ENCODE measurements around the gene CDC25B.
"Not testable (repeated sequence)": the region's sequence is repeated elsewhere in the genome, so short reads cannot be mapped to it uniquely, and the experiment has no call there.

The CDC25B gene

GRCh38 chr20:3785240-3786125, 10.6 kb upstream of the CDC25B start:
- no peak for DNase-seq (ENCODE audit: low read depth)

GRCh38 chr20:3786126-3786484, 10.0 kb upstream of the CDC25B start:
- H3K4me3 ChIP-seq (ENCODE audit: low read depth, low read length), result peak overlapping the region; percentile 82
- no peak for TF ChIP-seq CTCF (IDR thresholded peaks at IDR 0.05; ENCODE audit: insufficient read depth, low read depth, low read length, missing control alignments)
- DNase-seq (ENCODE audit: low read depth), result peak; percentile 73

More at GRCh38 chr20:3785240-3786125, 10.6 kb upstream of the CDC25B start:
- H3K4me3 ChIP-seq (ENCODE audit: low read depth, low read length), result peak overlapping the region; percentile 82
- TF ChIP-seq CTCF (IDR thresholded peaks at IDR 0.05; ENCODE audit: insufficient read depth, low read depth, low read length, missing control alignments), result no peak

GRCh38 chr20:3786665-3787323, 9.3 kb upstream of the CDC25B start, which contains the start of gene CENPB:
TSS of gene CENPB (minus strand) at chr20:3786740. CDS start at chr20:3786483, 257 bp downstream.
- H3K4me3 ChIP-seq (ENCODE audit: low read depth, low read length), result peak within 1 kb of the TSS; percentile 82
- peak; percentile 94 for DNase-seq (ENCODE audit: low read depth)
- TF ChIP-seq CTCF (IDR thresholded peaks at IDR 0.05; ENCODE audit: insufficient read depth, low read depth, low read length, missing control alignments), result peak; percentile 80

GRCh38 chr20:3787324-3788014, 8.6 kb upstream of the CDC25B start:
- no peak for DNase-seq (ENCODE audit: low read depth)
- TF ChIP-seq CTCF (IDR thresholded peaks at IDR 0.05; ENCODE audit: insufficient read depth, low read depth, low read length, missing control alignments), result no peak
- peak overlapping the region; percentile 47 for H3K4me3 ChIP-seq (ENCODE audit: low read depth, low read length)

GRCh38 chr20:3788685-3789155, 7.4 kb upstream of the CDC25B start:
- H3K4me3 ChIP-seq (ENCODE audit: low read depth, low read length), result no peak overlapping the region
- DNase-seq (ENCODE audit: low read depth), result no peak
- no peak for TF ChIP-seq CTCF (IDR thresholded peaks at IDR 0.05; ENCODE audit: insufficient read depth, low read depth, low read length, missing control alignments)

GRCh38 chr20:3789201-3789600, 6.9 kb upstream of the CDC25B start:
- DNase-seq (ENCODE audit: low read depth); H3K4me3 ChIP-seq (ENCODE audit: low read depth, low read length): not testable (repeated sequence)

GRCh38 chr20:3794168-3794567, 1.9 kb upstream of the CDC25B start:
- not testable (repeated sequence) for DNase-seq (ENCODE audit: low read depth); H3K4me3 ChIP-seq (ENCODE audit: low read depth, low read length)

All from GM12865 (cell line).